ENCODE results near the gene FSD1.
"Not testable (repeated sequence)": the region's sequence is repeated elsewhere in the genome, so short reads cannot be mapped to it uniquely, and the experiment has no call there.

The FSD1 gene

GRCh38 chr19:4286141-4286540, 18.3 kb upstream of the FSD1 start:
- not testable (repeated sequence) for DNase-seq

GRCh38 chr19:4288091-4288777, 16.2 kb upstream of the FSD1 start:
- DNase-seq: no peak

GRCh38 chr19:4291184-4291732, 13.1 kb upstream of the FSD1 start:
- DNase-seq: no peak

GRCh38 chr19:4292515-4292914, 11.9 kb upstream of the FSD1 start:
- no peak for DNase-seq

GRCh38 chr19:4294389-4294788, 10.0 kb upstream of the FSD1 start:
- DNase-seq: no peak

GRCh38 chr19:4295972-4296771, 8.2 kb upstream of the FSD1 start:
- no peak for DNase-seq

GRCh38 chr19:4297901-4298809, 6.2 kb upstream of the FSD1 start:
- no peak for DNase-seq

GRCh38 chr19:4298810-4299550, 5.4 kb upstream of the FSD1 start:
- no peak for DNase-seq

GRCh38 chr19:4300589-4300988, 3.8 kb upstream of the FSD1 start:
- DNase-seq: no peak

GRCh38 chr19:4301590-4302242, 2.7 kb upstream of the FSD1 start:
- no peak for DNase-seq

- no peak for DNase-seq
Observed at GRCh38 chr19:4302243-4302640, 2.2 kb upstream of the FSD1 start, which contains the start of gene TMIGD2. TSS of gene TMIGD2 (minus strand) at chr19:4302389. CDS start at chr19:4302385, 4 bp downstream.

- DNase-seq: no peak
Observed at GRCh38 chr19:4303819-4304537, 420 bp upstream of the FSD1 start.

- no peak for DNase-seq
Observed at GRCh38 chr19:4305257-4305612, 837 bp downstream of the FSD1 start.

GRCh38 chr19:4305659-4306058, 1.3 kb downstream of the FSD1 start:
- no peak for DNase-seq

GRCh38 chr19:4310247-4311121, 6.1 kb downstream of the FSD1 start:
- no peak for DNase-seq

GRCh38 chr19:4313847-4314490, 9.6 kb downstream of the FSD1 start:
- DNase-seq: no peak

- DNase-seq: no peak
Observed at GRCh38 chr19:4316956-4317355, 12.6 kb downstream of the FSD1 start.

GRCh38 chr19:4318460-4318859, 14.1 kb downstream of the FSD1 start:
- DNase-seq: no peak

GRCh38 chr19:4319067-4319718, 14.8 kb downstream of the FSD1 start:
- DNase-seq: no peak

Measured in NCI-H1048 (cell line).